Chondrocyte (in vitro differentiated cells): Measurements from ENCODE around the gene KIF23. TPM values are rescaled to one million over a fixed set of nuclear protein-coding genes. Genes with fewer than 3 reads are reported as not detected.
A peak's percentile ranks its signal among the peaks of the same experiment; 100 is the strongest.

Source experiments
- DNase-seq: peaks from one replicate; pipeline ENCODE4 v3.0.0; 2021; ENCODE audit warnings: mixed read lengths, low spot score
- H3K27ac Mint-ChIP-seq: one replicate; pipeline ENCODE4 v1.8.0; 2021; ENCODE audit warnings: mild to moderate bottlenecking, moderate library complexity, mixed read lengths; ENCODE audit not compliant: unreplicated experiment
- H3K27me3 Mint-ChIP-seq: 2 replicates; pipeline ENCODE4 v1.8.0; 2021; ENCODE audit warnings: low read depth, mixed read lengths
- H3K36me3 Mint-ChIP-seq: 2 replicates; pipeline ENCODE4 v1.8.0; 2021; ENCODE audit warnings: low read depth, mixed read lengths
- H3K4me1 Mint-ChIP-seq: 2 replicates; pipeline ENCODE4 v1.8.0; 2021; ENCODE audit warnings: low read depth, mild to moderate bottlenecking, mixed read lengths
- H3K4me3 Mint-ChIP-seq: one replicate; pipeline ENCODE4 v1.8.0; 2021; ENCODE audit warnings: mild to moderate bottlenecking, moderate library complexity, mixed read lengths; ENCODE audit not compliant: unreplicated experiment
- H3K9me3 Mint-ChIP-seq: 2 replicates; pipeline ENCODE4 v1.8.0; 2021; ENCODE audit warnings: low read depth, mixed read lengths
- CTCF ChIP-seq: fragments of 200-600 bp; sonication (generic); IDR thresholded peaks from 2 replicates; pipeline ENCODE4 v1.5.0; 2021; ENCODE audit warnings: antibody characterized with exemption, mild to moderate bottlenecking, moderate library complexity
- total RNA-seq: library from RNA; stranded (reverse); gene quantifications from 3 replicates; pipeline ENCODE4 v1.2.1, GENCODE V29; 2021

The KIF23 gene
- total RNA-seq, 1 donor from 2014 or later: 13.5 TPM

GRCh38 chr15:69434679-69435078 lies 20.5 kb downstream of the KIF23 start:
- Mint-ChIP-seq H3K4me3 (no peak overlapping the region), H3K27ac (no peak overlapping the region), H3K27me3 (no peaks in the 10 kb centered on the region), H3K9me3 (no peaks in the 10 kb centered on the region), H3K36me3 (peaks cover 15% of the 10 kb centered on the region), H3K4me1 (peaks cover 7% of the 10 kb centered on the region)
- no peak for TF ChIP-seq CTCF
- DNase-seq: peak; percentile 91

GRCh38 chr15:69435985-69436384 lies 21.8 kb downstream of the KIF23 start:
- no peak overlapping the region for H3K4me3 Mint-ChIP-seq
- H3K4me1 Mint-ChIP-seq: peaks cover 7% of the 10 kb centered on the region
- H3K27ac Mint-ChIP-seq: no peak overlapping the region
- TF ChIP-seq CTCF: no peak
- H3K9me3 Mint-ChIP-seq: no peaks in the 10 kb centered on the region
- no peaks in the 10 kb centered on the region for H3K27me3 Mint-ChIP-seq
- H3K36me3 Mint-ChIP-seq: peaks cover 14% of the 10 kb centered on the region
- no peak for DNase-seq

- H3K27me3 Mint-ChIP-seq: no peaks in the 10 kb centered on the region
- H3K27ac Mint-ChIP-seq: no peak overlapping the region
- H3K4me1 Mint-ChIP-seq: peaks cover 7% of the 10 kb centered on the region
- H3K36me3 Mint-ChIP-seq: peaks cover 14% of the 10 kb centered on the region
- no peak for DNase-seq
- TF ChIP-seq CTCF: no peak
- H3K4me3 Mint-ChIP-seq: no peak overlapping the region
- no peaks in the 10 kb centered on the region for H3K9me3 Mint-ChIP-seq
Measured at GRCh38 chr15:69436951-69437350, 22.8 kb downstream of the KIF23 start.

- DNase-seq: no peak
- H3K36me3 Mint-ChIP-seq: peaks cover 12% of the 10 kb centered on the region
- H3K9me3 Mint-ChIP-seq: no peaks in the 10 kb centered on the region
- H3K27me3 Mint-ChIP-seq: no peaks in the 10 kb centered on the region
- no peak overlapping the region for H3K4me3 Mint-ChIP-seq
- no peak overlapping the region for H3K27ac Mint-ChIP-seq
- no peak for TF ChIP-seq CTCF
- H3K4me1 Mint-ChIP-seq: peaks cover 7% of the 10 kb centered on the region
Measured at GRCh38 chr15:69439623-69440022, 25.5 kb downstream of the KIF23 start.

- no peak for TF ChIP-seq CTCF
- DNase-seq: no peak
- no peaks in the 10 kb centered on the region for H3K9me3 Mint-ChIP-seq
- H3K4me1 Mint-ChIP-seq: peaks cover 2% of the 10 kb centered on the region
- no peak overlapping the region for H3K27ac Mint-ChIP-seq
- no peaks in the 10 kb centered on the region for H3K27me3 Mint-ChIP-seq
- H3K36me3 Mint-ChIP-seq: peaks cover 5% of the 10 kb centered on the region
- H3K4me3 Mint-ChIP-seq: no peak overlapping the region
Measured at GRCh38 chr15:69443032-69443611, 29.0 kb downstream of the KIF23 start.
